NCI-H460 (cell line): ENCODE measurements around the gene BCL11B. TPM values are rescaled to one million over a fixed set of nuclear protein-coding genes. Genes with fewer than 3 reads are reported as not detected.
"Not testable (repeated sequence)": the region's sequence is repeated elsewhere in the genome, so short reads cannot be mapped to it uniquely, and the experiment has no call there.

Experiments
- DNase-seq: peaks from one replicate; pipeline ENCODE4 v3.0.0-alpha.2; 2016; ENCODE audit warnings: low read depth; ENCODE audit errors: extremely low read depth
- total RNA-seq: library from RNA; depleted of rRNA; stranded (reverse); fragments of >200 nt; shearing (Covaris generic); gene quantifications from 2 replicates; pipeline ENCODE4 v1.2.3, GENCODE V29; 2014

Gene BCL11B
- total RNA-seq, 1 experiment from 2014 or later: not detected

DNA sequence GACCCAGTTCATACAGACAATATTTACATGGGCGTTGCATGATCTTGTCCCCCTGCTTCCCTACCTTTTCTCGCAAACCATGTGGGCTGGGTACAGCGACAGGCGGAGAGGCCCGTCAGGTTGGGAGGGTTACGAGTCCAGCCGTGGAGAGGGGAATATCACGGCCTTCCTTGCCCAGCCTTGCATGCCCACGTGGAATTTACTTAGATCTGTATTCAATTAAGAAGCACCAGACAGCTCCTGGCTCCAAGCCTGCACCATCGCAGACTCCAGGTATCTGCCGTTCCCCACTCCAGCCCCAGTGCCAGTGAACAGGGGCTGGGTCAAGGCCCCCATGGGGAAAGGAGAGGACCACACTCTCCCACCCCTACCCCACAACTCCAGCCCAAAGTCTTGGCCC lies 29.8 kb downstream of the BCL11B start:
- DNase-seq: no peak

DNA sequence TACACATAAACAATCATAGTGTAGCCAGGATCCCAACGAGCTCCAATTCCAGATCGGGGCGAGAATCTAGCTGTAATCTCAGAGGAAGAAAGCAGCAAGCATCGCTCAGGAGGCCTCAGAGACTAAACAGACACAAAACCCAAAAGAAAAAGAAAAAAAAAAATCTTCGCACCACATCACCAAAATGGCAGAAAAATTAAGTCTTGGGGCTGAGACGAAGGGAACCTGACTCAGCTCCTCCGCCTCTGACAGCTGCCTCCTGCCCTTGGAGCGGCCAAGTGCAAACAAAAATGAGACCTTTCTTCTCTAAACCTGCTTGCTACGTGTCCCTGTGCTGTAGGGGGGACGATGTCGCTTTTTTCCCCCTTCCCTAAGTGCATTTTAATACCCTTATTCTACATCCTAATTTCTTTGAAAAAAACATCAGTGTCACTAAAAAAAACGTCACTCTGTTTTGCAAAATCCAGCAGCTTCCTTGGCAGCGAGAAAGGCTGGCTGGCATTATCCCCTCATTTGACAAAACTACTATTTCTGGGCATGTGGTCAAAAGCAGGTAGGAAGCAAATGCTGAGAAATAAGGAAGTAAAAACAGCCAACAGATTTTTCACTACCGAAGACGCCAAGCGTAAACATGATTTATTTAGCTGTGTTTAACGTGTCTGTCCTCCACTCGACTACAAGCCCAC lies 30.5 kb downstream of the BCL11B start:
- no peak for DNase-seq

DNA sequence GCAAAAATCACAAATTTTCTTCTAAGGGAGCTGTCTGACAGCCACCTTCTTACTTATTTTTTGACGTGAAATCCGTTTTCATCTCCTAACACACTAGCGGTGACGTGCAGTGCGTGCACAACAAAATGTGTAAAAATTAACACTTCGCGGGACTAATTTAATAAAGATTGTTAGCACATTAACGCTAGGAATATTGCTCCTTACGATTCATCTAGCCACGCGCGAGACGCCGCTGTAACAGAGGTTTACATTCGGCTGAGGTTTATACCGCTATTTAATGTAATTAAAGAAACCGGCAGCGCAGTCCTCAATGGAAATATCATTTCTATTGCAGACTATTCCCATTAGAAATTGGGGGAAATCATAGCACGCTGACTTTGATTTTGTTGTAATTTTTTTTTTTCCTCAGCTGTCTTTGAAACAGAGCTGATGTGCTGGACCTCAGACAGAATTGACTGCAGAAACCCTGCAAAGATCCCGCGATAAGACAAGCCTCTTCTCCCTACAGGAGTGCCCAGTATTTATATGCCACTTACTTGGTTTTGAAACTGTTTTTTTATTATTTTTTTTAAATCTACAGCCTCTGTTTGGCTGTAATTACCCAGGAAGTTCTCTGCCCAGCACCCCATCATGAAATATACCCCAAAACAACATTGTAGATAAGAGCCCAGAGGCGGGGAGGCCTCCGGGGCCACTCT lies 31.2 kb downstream of the BCL11B start:
- DNase-seq: no peak

DNA sequence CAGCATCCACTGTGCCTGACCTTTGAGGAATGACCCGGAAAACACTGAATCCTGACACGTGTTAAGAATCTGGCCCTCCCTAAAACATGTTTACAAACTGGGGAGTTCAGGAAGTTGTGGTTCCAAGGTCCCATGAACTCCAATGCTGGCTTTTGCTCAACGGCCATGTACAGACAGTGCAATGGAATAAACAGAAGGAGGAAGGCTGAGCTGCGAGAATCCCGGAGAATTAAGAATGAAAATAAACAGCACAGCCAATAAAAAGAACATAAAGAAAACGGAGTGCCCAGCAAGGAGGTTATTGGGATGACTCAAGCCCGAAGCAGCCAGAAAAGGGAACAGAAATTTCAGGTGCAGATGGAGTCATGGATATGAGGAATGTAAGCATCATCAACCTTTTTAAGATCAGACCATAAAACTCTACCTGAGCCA lies 32.3 kb downstream of the BCL11B start:
- DNase-seq: no peak

DNA sequence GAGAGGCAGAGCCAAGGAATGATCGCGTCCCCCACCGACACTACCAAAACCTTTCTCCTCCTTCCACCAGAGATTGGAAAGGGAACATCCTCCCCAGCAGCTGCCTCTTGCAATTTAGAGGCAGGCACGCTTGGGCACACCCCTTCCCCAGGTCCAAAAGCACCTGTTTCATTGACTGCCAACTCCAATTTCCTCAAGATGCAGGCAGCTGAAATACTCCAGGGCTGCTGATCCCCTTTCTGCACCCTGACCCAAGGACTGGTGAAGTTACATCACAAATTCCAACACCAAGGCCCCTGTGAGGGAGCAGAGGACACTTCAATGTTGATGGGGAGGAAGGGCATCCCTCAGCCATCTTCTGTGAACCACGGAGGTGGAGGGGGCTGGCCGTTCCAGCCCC lies 33.8 kb downstream of the BCL11B start:
- DNase-seq: no peak

DNA sequence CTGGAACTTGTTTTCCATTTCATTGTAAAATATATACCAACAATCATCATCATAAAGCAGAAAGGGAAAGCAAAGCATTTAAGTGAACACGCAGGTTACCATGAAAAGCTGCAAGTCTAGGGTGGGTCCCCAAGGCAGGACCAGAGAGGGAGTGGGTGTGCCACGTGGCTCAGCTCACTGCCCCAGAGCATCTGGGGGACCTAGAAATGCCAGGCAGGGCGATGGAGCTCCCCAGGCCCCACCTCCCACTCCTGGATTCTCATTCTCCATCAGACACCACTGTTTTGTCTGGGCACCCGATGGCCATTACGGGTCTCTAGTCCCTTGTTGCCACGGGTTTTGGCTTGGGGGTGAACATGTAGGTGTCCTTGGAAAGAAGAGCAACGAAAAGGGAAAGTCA lies 34.7 kb downstream of the BCL11B start:
- no peak for DNase-seq

DNA sequence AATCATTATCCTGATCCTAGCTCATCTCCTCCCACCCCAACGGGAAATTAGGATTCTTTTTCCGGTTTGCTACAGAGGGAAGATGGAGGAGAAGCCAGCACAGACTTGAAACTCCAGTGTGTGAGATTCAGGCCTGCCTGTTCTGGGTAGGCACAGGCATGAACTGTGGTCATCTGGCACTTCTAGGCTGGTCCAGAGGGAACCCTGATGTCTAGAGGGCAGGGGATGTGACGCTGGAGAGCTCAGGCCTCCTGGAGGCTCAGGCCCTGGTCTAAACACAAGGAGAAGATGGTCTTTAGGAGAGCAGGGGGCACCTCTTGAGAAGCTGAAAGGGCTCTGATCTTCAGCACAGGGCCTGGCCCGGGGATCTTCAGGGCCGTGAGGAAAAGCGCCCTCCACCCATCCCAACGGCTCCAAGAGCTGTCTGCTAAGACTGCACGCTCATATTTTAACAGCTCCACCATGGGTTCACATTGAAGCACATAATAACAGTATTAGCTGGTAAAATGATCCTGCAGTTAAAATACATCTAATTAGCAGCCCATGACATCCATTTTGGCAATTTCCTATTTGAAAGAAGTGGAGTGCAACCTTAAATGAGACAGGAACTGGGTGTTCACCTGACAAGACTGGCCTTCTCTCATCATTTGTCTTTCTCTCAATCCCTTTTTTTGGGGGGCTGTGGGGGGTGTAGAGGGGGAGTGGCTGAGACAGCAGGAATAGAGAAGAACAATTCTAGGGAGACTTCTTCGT lies 35.4 kb downstream of the BCL11B start:
- no peak for DNase-seq

DNA sequence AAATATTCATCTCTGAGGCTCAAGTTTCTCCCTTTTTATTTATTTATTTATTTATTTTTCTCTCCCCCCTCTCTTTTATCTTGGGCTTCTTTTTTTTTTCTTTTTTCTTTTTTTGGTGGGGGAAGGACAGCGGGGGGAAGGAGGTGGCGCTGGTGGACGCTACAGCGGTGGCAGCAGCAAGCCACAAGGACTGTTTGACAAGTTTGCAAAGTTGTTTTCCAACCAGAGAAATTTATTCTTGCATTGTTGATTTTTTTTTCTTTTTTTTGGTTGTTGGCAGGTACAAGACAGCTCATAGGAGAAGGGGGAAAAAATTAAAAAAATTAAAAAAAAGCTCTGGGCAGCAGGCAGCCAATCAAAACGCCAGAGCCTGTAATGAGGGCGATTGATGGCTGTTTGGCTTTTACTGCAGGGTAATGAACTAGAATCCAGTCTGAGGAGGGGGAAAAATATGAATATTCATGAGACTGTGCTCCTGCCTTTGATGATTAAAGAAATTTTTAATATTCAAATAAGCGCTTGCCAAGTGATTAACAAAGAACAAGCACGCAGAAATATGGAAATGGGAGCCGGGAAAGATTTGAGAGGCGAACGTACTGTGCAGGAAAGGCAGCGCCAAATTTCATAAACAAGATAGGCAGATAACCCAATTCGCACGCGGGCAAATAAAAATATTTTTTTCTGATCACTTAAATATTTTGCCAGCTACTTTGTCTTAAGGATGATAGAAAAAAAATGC lies 36.2 kb downstream of the BCL11B start:
- DNase-seq: no peak

DNA sequence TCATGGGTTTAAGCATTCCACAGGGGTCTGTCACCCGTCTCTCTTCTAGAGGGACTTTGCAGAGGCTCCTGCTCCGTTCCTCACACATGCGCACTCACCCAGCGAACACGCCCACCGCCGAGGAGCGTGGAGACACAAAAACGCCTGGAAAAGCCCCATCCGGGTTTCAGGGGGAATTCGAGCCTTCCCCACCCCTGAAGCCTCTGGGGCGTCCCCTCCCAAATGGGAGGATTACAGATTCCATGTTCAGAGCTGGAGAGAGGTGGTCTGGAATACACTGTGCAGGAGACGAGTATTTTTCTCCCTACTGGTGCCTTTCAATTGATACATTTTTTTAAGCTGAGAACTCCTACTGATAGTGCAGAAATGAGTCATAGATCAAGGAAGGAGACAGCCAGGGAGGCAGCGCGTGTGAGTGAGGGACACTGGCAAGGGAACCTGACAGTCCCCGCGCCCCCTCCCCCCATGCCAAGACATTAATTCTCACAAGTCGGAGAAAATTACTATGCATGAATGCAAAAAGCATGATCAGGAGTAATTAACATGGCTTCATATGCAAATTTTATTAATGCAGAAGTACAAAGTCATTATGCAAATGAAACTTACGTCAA lies 36.9 kb downstream of the BCL11B start:
- DNase-seq: no peak

DNA sequence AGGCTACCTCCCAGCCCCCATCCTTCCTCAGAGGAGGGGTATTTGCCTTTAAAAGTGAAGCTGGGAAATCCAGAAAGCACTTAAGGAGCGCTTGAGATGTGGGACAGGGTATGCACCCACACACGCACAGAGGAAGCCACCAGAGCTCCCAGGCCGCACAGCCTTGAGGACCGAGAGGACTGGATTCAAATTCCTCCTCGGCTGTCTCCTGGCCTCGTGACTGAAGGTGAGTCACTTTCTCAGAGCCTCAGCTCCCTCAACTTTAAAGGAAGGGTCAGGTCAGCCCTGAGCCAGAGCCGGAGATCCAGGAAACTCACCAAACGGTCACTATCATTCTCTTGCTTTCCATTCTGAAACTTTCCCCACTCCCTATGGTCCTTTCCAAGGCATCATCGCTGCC lies 37.6 kb downstream of the BCL11B start:
- DNase-seq: no peak

DNA sequence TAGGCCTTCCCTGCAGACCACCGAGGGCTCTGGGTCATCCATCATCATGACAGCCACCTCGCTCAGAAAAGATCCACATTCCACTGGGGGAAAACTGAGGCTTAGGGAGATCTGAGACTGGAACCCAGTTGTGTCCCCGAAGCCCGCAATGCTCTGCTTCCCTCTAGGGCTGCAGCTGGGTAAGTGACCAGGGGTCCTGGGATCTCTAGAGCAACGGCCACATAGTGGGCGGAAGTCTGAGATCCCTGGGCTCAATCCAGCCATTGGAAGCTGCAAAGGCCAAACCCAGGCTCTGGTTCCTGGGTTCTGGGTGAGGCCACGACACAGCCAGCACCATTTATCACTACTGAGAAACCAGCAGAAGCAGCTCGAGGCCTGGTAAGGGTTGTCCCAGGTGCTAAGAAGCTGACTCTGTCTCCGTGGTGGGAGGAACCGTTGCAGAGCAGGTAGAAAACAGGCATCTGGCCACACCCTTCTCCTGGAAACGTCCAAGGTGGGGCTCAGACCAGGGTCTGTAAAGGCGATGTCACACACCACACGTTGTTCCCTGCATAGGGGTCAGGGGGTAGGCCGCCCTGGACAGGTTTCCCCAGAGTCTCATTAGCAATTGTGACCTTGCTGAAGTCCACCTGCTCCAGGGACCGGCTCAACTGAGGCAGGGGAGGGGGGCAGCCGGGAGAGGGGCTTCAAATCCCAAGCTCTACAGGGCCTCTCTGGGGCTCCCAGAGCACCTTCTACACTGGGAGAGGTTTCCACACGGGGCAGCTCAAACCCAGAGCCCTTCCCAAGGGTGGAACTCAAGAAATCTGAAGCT lies 38.6 kb downstream of the BCL11B start:
- no peak for DNase-seq

DNA sequence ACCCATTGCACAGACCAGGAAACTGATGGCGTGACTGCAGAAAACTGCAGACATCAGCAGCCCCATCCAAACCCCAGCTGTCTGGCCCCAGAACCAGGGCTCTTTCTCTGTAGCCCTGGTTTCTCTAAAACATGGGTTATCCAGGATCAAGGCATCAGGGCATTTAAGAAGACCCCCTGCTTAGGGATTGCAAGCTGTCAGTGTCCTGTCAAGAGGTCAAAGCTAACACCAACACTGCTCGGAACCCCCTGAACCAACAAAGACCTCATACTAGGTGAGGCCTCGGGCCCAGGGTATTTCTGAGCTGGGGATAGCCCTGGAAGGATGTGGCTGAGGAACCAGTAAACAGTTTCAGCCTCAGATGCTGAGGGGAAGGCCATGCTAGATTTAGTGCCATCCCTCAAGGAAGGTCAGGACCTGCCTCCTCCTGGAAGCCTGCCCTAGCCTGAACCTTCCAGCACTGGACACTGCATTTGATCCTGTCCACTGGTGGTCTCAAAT lies 39.2 kb downstream of the BCL11B start:
- no peak for DNase-seq

DNA sequence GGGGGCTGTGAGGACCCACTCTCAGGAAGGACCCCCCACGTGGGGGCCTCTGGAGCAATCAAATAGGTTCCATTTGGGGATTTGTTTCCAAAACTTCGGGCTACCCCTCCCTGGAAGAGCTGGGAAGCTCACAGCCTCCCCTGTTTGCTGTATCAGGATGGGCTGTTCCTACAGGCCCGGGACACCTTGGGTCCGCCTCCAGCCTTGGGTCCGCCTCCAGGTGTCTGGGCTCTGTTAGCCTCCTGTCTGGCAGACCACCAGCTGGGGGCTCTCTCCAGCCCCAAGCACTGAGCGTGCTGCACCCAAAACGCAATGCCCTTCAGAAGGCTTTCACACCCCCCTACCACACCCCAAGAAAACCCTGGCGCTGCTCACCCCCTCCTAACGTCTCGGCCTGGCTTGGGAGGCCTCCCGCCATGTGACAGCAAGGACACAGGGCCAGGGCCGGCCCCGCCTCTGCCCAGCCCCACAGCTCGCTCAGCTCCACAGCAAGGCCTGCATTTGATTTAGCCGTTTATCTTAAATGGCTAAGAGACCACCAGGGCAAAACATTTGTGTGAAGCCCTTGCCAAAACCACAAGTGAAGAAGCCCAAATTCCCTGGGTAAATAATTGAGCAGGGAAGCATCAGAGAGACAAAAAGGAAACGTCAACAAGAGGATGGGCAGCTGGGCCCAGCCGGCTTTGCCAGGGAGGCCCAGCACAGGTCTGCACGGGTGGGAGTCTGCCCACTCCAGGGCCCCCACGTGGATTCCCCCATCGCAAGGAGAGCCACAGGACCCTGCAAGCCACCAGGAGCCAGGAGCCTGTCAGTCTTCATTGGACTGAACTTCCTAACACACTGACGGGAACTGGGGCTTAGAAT lies 39.9 kb downstream of the BCL11B start:
- no peak for DNase-seq

DNA sequence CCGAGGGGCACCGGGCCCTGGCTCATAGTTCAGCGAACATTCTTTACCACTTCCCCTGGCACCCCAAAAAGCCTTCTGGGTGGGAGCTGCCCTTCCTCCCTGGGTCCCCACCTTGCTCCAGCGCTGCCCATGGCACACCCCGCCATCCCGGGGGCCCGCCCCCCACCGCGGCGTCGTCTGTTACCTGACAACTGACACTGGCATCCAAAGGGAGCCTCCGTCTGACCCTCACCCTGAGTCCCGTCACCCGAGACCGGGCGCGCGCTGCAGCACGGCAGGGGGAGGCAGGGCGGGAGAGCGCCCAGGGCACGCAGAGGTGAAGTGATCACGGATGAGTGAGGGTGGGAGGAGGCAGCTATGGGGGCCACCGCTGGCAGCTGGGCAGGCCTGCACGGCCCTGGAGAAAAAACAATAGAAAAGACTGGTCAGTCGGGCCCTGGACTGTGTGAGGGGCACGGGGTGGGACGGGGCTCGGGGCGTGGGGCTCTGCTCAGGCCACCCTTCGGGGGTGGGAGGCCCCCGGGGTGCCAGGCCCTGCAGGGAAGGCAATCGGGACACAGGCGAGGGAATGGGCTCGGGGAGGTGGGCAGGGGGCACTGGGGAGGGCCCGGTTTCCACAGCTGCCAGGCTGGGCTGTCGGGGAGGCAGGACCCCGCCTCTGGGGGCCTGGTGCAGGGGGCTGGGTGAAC lies 40.7 kb downstream of the BCL11B start:
- no peak for DNase-seq

DNA sequence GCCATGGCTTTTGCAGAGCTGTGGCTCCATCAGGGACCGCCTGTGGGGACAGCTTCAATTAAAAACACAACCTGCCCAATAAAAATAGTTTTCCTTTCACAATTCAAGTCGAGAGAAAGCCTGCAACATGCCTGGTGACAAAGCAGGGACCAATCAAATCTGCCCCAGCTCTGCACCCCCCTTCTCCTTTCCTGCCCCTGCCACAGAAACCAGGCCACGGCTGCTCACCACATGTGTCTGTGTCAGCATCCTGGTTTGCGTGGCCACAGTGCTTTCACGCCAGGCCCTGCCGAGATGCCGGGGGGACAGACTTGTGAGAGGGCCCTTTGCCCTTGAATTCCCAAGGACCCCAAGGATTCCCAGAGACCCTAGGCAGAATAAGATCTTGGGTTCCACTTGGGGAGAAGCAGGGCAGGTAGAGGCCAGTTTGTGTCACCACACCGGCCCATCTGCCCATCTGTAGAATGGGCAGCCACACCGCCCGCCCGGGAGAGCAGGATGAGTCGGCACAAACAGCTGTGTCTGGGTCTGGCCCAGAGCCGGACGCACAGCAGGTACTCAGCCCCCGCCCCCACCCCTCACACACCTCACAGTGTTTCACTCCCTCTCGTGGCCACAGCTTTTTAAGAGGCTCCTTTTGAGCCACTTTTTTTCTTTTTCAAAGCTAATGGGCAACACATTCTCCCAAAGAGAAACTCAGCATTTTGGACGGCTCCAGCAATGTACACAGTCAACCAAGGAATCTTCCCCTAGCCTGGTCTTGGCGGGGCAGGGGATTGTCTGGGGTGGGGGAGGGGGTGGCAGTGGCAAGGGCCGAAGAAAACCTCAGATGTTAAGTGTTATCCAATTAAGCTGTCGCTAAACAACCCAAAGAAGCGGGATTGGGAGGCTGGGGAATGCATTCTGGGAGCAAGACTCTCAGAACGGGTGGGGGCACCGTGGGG lies 41.5 kb downstream of the BCL11B start:
- no peak for DNase-seq

DNA sequence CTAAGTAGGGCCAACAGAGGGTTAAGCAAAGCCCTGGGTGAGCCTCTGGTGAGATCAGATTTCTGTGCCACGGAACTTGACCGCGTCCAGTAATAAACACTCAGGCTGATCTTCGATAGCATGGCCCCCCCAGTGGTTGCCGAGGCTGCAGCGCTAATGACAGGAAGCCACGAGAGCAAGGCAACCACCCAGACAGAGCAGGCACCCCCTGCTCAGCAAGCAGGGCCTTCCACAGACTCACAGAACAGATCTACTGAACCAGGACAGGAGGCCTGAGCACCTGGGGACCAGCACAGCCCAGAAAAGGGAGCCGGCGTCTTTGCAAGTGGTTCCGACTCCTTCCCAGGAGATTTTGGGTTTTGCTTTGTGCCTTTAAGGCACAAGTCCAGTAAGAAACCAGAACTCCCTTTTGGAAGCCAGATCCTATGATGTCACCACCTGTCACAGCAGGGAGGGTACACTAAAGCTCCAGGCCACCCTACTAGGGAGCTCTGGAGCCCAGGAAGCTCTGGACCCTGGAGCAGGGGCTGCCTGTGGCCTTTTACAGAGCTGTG lies 42.3 kb downstream of the BCL11B start:
- DNase-seq: no peak

DNA sequence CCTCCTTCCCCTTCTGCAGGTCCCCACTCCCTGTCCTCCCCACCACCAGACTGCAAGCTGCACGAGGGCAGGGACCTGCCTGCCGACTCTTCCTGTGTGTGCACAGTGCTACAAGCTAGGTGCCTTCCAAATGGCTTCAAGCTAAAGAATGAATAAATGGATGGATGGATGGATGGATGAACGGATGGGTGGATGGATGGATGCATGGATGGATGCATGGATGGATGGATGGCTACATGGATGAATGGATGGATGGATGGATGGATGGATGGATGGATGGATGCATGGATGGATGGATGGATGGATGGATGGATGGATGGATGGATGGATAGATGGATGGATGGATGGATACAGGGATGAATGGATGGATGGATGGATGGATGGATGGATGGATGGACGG lies 43.2 kb downstream of the BCL11B start:
- not testable (repeated sequence) for DNase-seq
